Measurements from ENCODE around the gene ATXN7L3B. TPM values are rescaled to one million over a fixed set of nuclear protein-coding genes. Genes with fewer than 3 reads are reported as not detected.

ATXN7L3B gene
- total and polyA plus RNA-seq, 9 donors = 19.7 to 45.7 (median 37.9) TPM

DNA sequence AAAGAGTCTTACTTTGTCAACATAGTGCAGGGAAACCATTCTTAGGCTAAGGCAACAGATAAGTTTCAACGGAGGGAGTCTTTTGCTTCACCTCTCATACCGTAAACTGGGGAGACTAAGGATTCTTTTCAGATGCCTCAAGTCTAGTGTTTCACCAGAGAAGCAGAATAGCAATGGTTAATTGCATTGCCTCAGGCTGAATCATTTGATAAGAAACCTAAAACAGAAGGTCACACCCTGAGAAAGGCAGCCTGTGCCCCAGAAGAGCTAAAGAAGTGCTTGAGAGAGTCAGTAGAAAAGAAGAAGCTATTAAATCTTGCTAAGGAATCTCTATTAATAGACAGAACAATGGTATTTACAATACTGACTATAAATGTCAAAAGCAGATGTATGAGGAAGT, 21.8 kb upstream of the ATXN7L3B start:
- Histone ChIP-seq H3K4me1 (ENCODE audit: insufficient read depth) (no peaks in the 10 kb centered on the region), H3K4me3 (no peak overlapping the region), H3K36me3 (no peaks in the 10 kb centered on the region), H3K27me3 (no peaks in the 10 kb centered on the region), H3K27ac (no peak overlapping the region), H3K9me3 (no peaks in the 10 kb centered on the region)
- TF ChIP-seq POLR2A (IDR thresholded peaks at IDR 0.05) = no peak
- TF ChIP-seq, protein P1, sequence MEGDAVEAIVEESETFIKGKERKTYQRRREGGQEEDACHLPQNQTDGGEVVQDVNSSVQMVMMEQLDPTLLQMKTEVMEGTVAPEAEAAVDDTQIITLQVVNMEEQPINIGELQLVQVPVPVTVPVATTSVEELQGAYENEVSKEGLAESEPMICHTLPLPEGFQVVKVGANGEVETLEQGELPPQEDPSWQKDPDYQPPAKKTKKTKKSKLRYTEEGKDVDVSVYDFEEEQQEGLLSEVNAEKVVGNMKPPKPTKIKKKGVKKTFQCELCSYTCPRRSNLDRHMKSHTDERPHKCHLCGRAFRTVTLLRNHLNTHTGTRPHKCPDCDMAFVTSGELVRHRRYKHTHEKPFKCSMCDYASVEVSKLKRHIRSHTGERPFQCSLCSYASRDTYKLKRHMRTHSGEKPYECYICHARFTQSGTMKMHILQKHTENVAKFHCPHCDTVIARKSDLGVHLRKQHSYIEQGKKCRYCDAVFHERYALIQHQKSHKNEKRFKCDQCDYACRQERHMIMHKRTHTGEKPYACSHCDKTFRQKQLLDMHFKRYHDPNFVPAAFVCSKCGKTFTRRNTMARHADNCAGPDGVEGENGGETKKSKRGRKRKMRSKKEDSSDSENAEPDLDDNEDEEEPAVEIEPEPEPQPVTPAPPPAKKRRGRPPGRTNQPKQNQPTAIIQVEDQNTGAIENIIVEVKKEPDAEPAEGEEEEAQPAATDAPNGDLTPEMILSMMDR (IDR thresholded peaks at IDR 0.05) = no peak
- TF ChIP-seq EP300 (IDR thresholded peaks at IDR 0.05) = no peak
- no peak for DNase-seq
- WGBS, 3 donors = 31 to 42% (median 36%) methylated on average over 2 of the region's 2 CpGs
- intact Hi-C loops (cut with DNase I) = no loop called here

DNA sequence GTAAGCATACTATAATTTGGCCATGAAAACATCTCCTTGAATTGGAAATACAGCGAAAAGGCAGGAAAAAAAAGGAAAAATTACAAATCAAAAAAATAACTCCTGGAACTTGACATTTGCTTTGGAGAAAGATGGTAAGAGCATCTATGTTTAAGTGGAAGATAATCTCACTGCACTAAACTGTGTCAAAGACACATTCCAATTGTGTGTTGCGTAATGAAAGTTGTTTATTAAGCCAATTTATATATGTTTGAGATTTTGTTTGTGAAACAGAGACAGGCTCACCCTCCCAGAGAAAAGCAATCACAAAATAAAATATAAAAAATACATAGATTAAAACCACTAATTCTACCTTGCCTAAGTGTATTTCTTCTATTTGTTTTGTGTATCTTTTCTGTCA, 11.1 kb upstream of the ATXN7L3B start:
- no peaks in the 10 kb centered on the region for H3K36me3 ChIP-seq
- H3K9me3 ChIP-seq = no peaks in the 10 kb centered on the region
- no peak overlapping the region for H3K4me3 ChIP-seq
- no peak for DNase-seq
- H3K27me3 ChIP-seq = no peaks in the 10 kb centered on the region
- H3K4me1 ChIP-seq (ENCODE audit: insufficient read depth) = no peaks in the 10 kb centered on the region
- intact Hi-C loops (cut with DNase I) = no loop called here
- H3K27ac ChIP-seq = no peak overlapping the region
- TF ChIP-seq, protein P1 (IDR thresholded peaks at IDR 0.05) = no peak
- no peak for TF ChIP-seq EP300 (IDR thresholded peaks at IDR 0.05)
- 39 to 70% (median 43%) methylated on average over 2 of the region's 2 CpGs for WGBS, 3 donors

DNA sequence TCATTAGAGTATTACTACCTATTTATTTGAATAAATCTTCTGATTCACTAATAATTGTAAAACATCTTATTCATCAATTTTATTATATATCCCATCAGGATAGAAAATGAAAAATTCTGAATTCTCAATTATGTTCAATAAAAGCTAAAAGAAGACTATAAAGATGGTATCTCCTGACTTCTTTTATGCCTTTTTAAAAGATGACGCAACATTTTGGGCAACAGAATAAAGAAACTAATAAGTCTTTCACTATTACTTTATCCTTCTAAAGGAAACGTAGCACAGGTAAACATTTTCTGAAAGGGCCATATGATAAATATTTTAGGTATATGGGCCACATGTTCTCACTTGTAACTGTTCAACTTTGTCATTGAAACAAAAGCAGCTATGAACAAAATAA, 10.1 kb upstream of the ATXN7L3B start:
- 65 to 74% (median 71%) methylated on average over 2 of the region's 2 CpGs for WGBS, 3 donors
- H3K36me3 ChIP-seq = no peaks in the 10 kb centered on the region
- intact Hi-C loops (cut with DNase I) = no loop called here

DNA sequence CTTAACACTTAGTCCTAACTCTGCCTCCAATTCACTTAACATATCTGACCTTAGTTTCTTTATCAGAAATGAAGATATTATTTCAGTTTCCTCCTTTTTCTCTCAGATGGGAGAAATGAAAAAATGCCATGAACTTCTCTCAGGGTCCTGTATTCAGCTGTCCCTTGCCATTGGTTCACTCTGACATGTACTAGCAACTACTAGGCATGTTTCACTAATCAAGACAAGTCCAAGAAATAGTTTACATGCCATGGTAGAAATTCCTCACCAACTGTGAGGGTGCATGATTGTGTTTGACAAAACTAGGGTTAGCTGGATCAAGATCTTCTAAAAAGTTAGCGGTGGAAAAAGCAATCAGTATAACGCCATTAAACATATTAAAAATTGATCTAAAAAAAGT, 7.0 kb upstream of the ATXN7L3B start:
- intact Hi-C loops (cut with DNase I) = no loop called here
- TF ChIP-seq POLR2A (IDR thresholded peaks at IDR 0.05) = no peak
- TF ChIP-seq, protein P1 (IDR thresholded peaks at IDR 0.05) = no peak
- TF ChIP-seq EP300 (IDR thresholded peaks at IDR 0.05) = no peak
- Histone ChIP-seq H3K27ac (no peak overlapping the region), H3K9me3 (no peaks in the 10 kb centered on the region), H3K27me3 (no peaks in the 10 kb centered on the region), H3K36me3 (no peaks in the 10 kb centered on the region), H3K4me1 (ENCODE audit: insufficient read depth) (no peaks in the 10 kb centered on the region), H3K4me3 (no peak overlapping the region)
- no peak for DNase-seq
- 80 to 87% (median 82%) methylated on average over 2 of the region's 2 CpGs for WGBS, 3 donors

More for the DNA sequence above, 10.1 kb upstream of the ATXN7L3B start:
- DNase-seq = no peak
- H3K4me3 ChIP-seq = no peak overlapping the region
- H3K4me1 ChIP-seq (ENCODE audit: insufficient read depth) = no peaks in the 10 kb centered on the region
- H3K27ac ChIP-seq = no peak overlapping the region
- no peaks in the 10 kb centered on the region for H3K27me3 ChIP-seq
- TF ChIP-seq POLR2A (IDR thresholded peaks at IDR 0.05) = no peak
- TF ChIP-seq, protein P1 (IDR thresholded peaks at IDR 0.05) = no peak
- TF ChIP-seq EP300 (IDR thresholded peaks at IDR 0.05) = no peak
- H3K9me3 ChIP-seq = no peaks in the 10 kb centered on the region

DNA sequence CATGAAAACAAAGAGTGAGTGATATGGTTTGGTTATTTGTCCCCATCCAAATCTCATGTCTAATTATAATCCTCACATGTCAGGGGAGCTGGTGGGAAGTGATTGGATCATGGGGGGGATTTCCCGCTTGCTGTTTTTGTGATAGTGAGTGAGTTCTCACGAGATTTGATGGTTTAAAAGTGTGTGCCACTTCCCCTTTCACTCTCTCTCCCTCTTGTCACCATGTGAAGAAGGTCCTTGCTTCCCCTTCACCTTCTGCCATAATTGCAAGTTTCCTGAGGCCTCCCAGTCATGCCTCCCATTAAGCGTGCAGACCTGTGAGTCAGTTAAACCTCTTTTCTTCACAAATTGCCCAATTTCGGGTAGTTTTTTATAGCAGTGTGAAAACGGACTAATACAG, 2.1 kb upstream of the ATXN7L3B start:
- Histone ChIP-seq H3K4me1 (ENCODE audit: insufficient read depth) (peaks cover 13% of the 10 kb centered on the region), H3K9me3 (no peaks in the 10 kb centered on the region), H3K27me3 (no peaks in the 10 kb centered on the region), H3K36me3 (no peaks in the 10 kb centered on the region), H3K4me3 (no peak overlapping the region), H3K27ac (no peak overlapping the region)
- intact Hi-C loops (cut with DNase I) = no loop called here
- DNase-seq = no peak
- TF ChIP-seq EP300 (IDR thresholded peaks at IDR 0.05) (no peak), POLR2A (IDR thresholded peaks at IDR 0.05) (no peak)
- TF ChIP-seq, protein P1 (IDR thresholded peaks at IDR 0.05) = no peak
- WGBS, 3 donors = 88 to 93% (median 91%) methylated on average over 5 of the region's 5 CpGs

Measured in ovary (tissue), 9 donors.